Non-pigmented ciliary epithelial cell (primary cell): ENCODE measurements around the gene ARID5B.
"Not testable (repeated sequence)": the region's sequence is repeated elsewhere in the genome, so short reads cannot be mapped to it uniquely, and the experiment has no call there.

Experiments
- DNase-seq: peaks from one replicate; pipeline ENCODE4 v3.0.0-alpha.2; 2010; ENCODE audit warnings: low read depth

ARID5B gene

GRCh38 chr10:61900829-61901792, at the start of gene ARID5B:
Gene ARID5B (plus strand): TSS chr10:61901699. CDS start chr10:61901710, 11 bp downstream.
- DNase-seq, result no peak

- no peak for DNase-seq
Observed at GRCh38 chr10:61852261-61852660, 49.2 kb upstream of the ARID5B start.

GRCh38 chr10:61855771-61856170, 45.7 kb upstream of the ARID5B start:
- no peak for DNase-seq

- DNase-seq, result no peak
Observed at GRCh38 chr10:61857746-61858145, 43.8 kb upstream of the ARID5B start.

GRCh38 chr10:61859786-61860185, 41.7 kb upstream of the ARID5B start:
- no peak for DNase-seq

- no peak for DNase-seq
Observed at GRCh38 chr10:61860964-61861758, 40.3 kb upstream of the ARID5B start.

- DNase-seq, result no peak
Observed at GRCh38 chr10:61863981-61864380, 37.5 kb upstream of the ARID5B start.

GRCh38 chr10:61866700-61867368, 34.7 kb upstream of the ARID5B start:
- no peak for DNase-seq

GRCh38 chr10:61867374-61867773, 34.1 kb upstream of the ARID5B start:
- not testable (repeated sequence) for DNase-seq

GRCh38 chr10:61867817-61868216, 33.7 kb upstream of the ARID5B start:
- DNase-seq, result not testable (repeated sequence)

- no peak for DNase-seq
Observed at GRCh38 chr10:61869041-61869675, 32.3 kb upstream of the ARID5B start.

- peak; percentile 35 for DNase-seq
Observed at GRCh38 chr10:61869774-61870525, 31.5 kb upstream of the ARID5B start.

- no peak for DNase-seq
Observed at GRCh38 chr10:61870526-61870895, 31.0 kb upstream of the ARID5B start.

GRCh38 chr10:61871487-61871886, 30.0 kb upstream of the ARID5B start:
- no peak for DNase-seq

GRCh38 chr10:61877887-61878739, 23.4 kb upstream of the ARID5B start:
- no peak for DNase-seq

- no peak for DNase-seq
Observed at GRCh38 chr10:61878740-61879068, 22.8 kb upstream of the ARID5B start.

- no peak for DNase-seq
Observed at GRCh38 chr10:61882621-61883370, 18.7 kb upstream of the ARID5B start.

- DNase-seq, result no peak
Observed at GRCh38 chr10:61883371-61884025, 18.0 kb upstream of the ARID5B start.

GRCh38 chr10:61887772-61888171, 13.7 kb upstream of the ARID5B start:
- no peak for DNase-seq
